Measurements from ENCODE around the gene CARMIL1. TPM values are rescaled to one million over a fixed set of nuclear protein-coding genes. Genes with fewer than 3 reads are reported as not detected.

Gene CARMIL1
- total and polyA plus RNA-seq, 2 of the 8 experiments (the other 6 are each of a cell fraction or from before 2014, with no cell fraction given): 20.3 to 40.4 TPM

DNA sequence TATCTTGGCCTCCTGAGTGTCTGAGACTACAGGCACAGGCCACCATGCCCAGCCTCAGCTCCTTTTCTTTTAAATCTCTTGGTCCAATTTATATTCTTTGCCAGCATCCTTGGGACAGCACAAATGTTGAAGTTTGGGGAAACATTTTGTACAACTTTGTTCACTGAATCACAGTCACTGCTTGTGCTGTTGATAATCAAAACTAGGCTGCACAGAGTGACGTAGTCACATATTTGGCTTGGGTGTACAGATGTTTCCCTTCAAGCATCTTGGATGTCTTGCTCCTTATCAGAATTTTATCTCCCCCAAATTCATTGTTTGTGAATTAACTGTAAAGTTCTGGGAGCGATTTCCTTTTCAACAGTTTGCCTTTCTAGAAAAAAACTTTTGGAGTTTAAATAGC lies 17.9 kb downstream of the CARMIL1 start:
- Histone ChIP-seq H3K9me3 (ENCODE audit: insufficient read depth in 2 of 2, low read depth in 1 of 2, low read length in 1 of 2) (no peaks in the 10 kb centered on the region), H3K23me2 (ENCODE audit: low read depth, low read length) (no peaks in the 10 kb centered on the region; the same call in 1 of the 2 replicates), H3K27me3 (replicated peaks in 1 of 4; ENCODE audit: control insufficient read depth in 3 of 4, extremely low read depth in 1 of 4, insufficient read depth in 3 of 4, low read length in 3 of 4) (no peaks in the 10 kb centered on the region), H3K4me2 (ENCODE audit: insufficient read depth in 1 of 2, low read depth in 2 of 2, low read length in 2 of 2) (no peak overlapping the region), H2AK5ac (ENCODE audit: low read depth, low read length) (no peak overlapping the region), H3K23ac (ENCODE audit: insufficient read length) (no peak overlapping the region), H3K4ac (replicated peaks; ENCODE audit: insufficient read length, low read depth, low read length) (no peak overlapping the region), H2BK5ac (ENCODE audit: low read depth, low read length) (no peak overlapping the region), H3K79me1 (ENCODE audit: low read depth, low read length) (peaks cover 3% of the 10 kb centered on the region), H3K79me2 (ENCODE audit: control insufficient read depth in 1 of 2, insufficient read depth in 2 of 2, low read length in 2 of 2) (peaks cover 10 to 95% of the 10 kb centered on the region in 2 experiments), H3K4me3 (ENCODE audit: extremely low read depth in 1 of 4, insufficient read depth in 2 of 4, low read depth in 3 of 4, low read length in 4 of 4) (no peak overlapping the region), H3K36me3 (ENCODE audit: control insufficient read depth in 2 of 4, insufficient read depth in 4 of 4, low read length in 3 of 4) (no peaks in the 10 kb centered on the region), H4K91ac (replicated peaks; ENCODE audit: insufficient read length, low read length) (no peak overlapping the region), H2BK20ac (ENCODE audit: low read length) (no peak overlapping the region), H4K5ac (ENCODE audit: insufficient read length, low read depth, low read length) (no peak overlapping the region), H2AFZ (ENCODE audit: low read length) (no peak overlapping the region), H3K9ac (replicated peaks in 1 of 4; ENCODE audit: extremely low read depth in 1 of 4, low read depth in 3 of 4, low read length in 3 of 4) (no peak overlapping the region), H3K18ac (ENCODE audit: extremely low read depth, low read length) (no peak overlapping the region), H3K56ac (replicated peaks; ENCODE audit: insufficient read length, low read depth, low read length) (no peak overlapping the region), H3K4me1 (replicated peaks in 1 of 4; ENCODE audit: control insufficient read depth in 3 of 4, insufficient read depth in 4 of 4, low read length in 3 of 4) (peaks cover 0 to 5% (median 1%) of the 10 kb centered on the region in 4 experiments; a peak in 2 of 7 replicates), H2BK120ac (replicated peaks; ENCODE audit: low read depth, low read length) (no peak overlapping the region), H4K8ac (ENCODE audit: extremely low read depth, insufficient read depth, low read length) (no peak overlapping the region), H4K20me1 (replicated peaks in 1 of 2; ENCODE audit: control insufficient read depth in 1 of 2, insufficient read depth in 2 of 2, low read length in 2 of 2) (peaks cover 4 to 8% of the 10 kb centered on the region in 2 experiments), H3K27ac (ENCODE audit: low read depth, low read length) (no peak overlapping the region), H2BK15ac (ENCODE audit: low read length) (no peak overlapping the region), H2BK12ac (ENCODE audit: low read depth, low read length) (no peak overlapping the region), H3K14ac (ENCODE audit: insufficient read length) (no peak overlapping the region)
- DNase-seq (ENCODE audit: low read depth in 1 of 2, low spot score in 2 of 2) (no peak), FAIRE-seq (no peak)
- CTCF ChIA-PET (ENCODE audit: partially characterized antibody): interaction anchor here (0.9 to 1.4 kb wide), 4 partner anchors 18 to 31 kb away, joined by 3 to 5 read pairs (median 3); partner anchors contain the start of gene CARMIL1
- 90% methylated on average over 2 of the region's 2 CpGs; no CpG with 5 or more reads in 1 of the 2 experiments for WGBS, 2 experiments (ENCODE audit: extremely low coverage in 1 of 2, insufficient coverage in 1 of 2, insufficient read length in 1 of 2, insufficient replicate concordance in 2 of 2, low coverage in 1 of 2, low lambda C conversion rate in 2 of 2, missing lambda C conversion rate in 1 of 2)
- POLR2A ChIA-PET (ENCODE audit: partially characterized antibody): interaction anchor here (0.8 kb wide), 1 partner anchor 9 kb away, joined by 3 read pairs; no protein-coding TSS in a partner anchor
- TF ChIP-seq KDM4A (IDR thresholded peaks at IDR 0.05; ENCODE audit: low read depth, low read length, severe bottlenecking) (no peak), TCF12 (IDR thresholded peaks at IDR 0.05; ENCODE audit: low read depth, low read length) (no peak), HDAC2 (IDR thresholded peaks at IDR 0.05; ENCODE audit: borderline replicate concordance in 1 of 2, low read depth in 2 of 2, low read length in 2 of 2) (no peak), POU5F1 (IDR thresholded peaks at IDR 0.05; ENCODE audit: low read depth, low read length) (no peak), TAF1 (IDR thresholded peaks at IDR 0.05; ENCODE audit: low read depth, low read length) (no peak), E2F6 (IDR thresholded peaks at IDR 0.05) (no peak), ATF3 (IDR thresholded peaks at IDR 0.05; ENCODE audit: insufficient read depth, low read depth, low read length) (no peak), SIN3A (conservative IDR thresholded peaks at IDR 0.05 in 1 of 2, IDR thresholded peaks at IDR 0.05 in 1 of 2; ENCODE audit: low read depth in 1 of 2, low read length in 2 of 2) (no peak), SUZ12 (IDR thresholded peaks at IDR 0.05; ENCODE audit: low read length) (no peak)

Measured in H1 (cell line).